ENCODE data around the gene TMEM232. TPM values are rescaled to one million over a fixed set of nuclear protein-coding genes. Genes with fewer than 3 reads are reported as not detected.

Gene TMEM232
- total and polyA plus RNA-seq, 2 experiments from 2014 or later = 0.78 to 6.2 TPM

- no peaks in the 10 kb centered on the region for H3K4me1 ChIP-seq (ENCODE audit: insufficient read depth)
- in situ Hi-C loops (cut with MboI) = no loop called here
- no peaks in the 10 kb centered on the region for H3K9me3 ChIP-seq (ENCODE audit: low read depth)
- no peak overlapping the region for H3K27ac ChIP-seq
- no peak overlapping the region for H3K9ac ChIP-seq
- no peak for DNase-seq
- H3F3A ChIP-seq (ENCODE audit: insufficient read depth) = no peaks in the 10 kb centered on the region
- no peak overlapping the region for H3K4me3 ChIP-seq
- H2AFZ ChIP-seq = no peak overlapping the region
- no peaks in the 10 kb centered on the region for H3K36me3 ChIP-seq (ENCODE audit: low read depth)
- 75 to 81% methylated on average over 1 of the region's 1 CpG for WGBS, 2 experiments (ENCODE audit: low coverage in 1 of 2, low lambda C conversion rate in 2 of 2, missing lambda C conversion rate in 2 of 2)
- H3K9me2 ChIP-seq (ENCODE audit: insufficient read depth) = peaks cover 4% of the 10 kb centered on the region; the same call in 1 of the 2 replicates
- TF ChIP-seq EZH2 (IDR thresholded peaks at IDR 0.05; ENCODE audit: insufficient read depth, poor library complexity, severe bottlenecking) (no peak), EZH2phosphoT487 (IDR thresholded peaks at IDR 0.05; ENCODE audit: insufficient read depth, low read depth) (no peak)
- no peak overlapping the region for H3K4me2 ChIP-seq (ENCODE audit: unreplicated experiment)
- no peaks in the 10 kb centered on the region for H3K79me2 ChIP-seq (ENCODE audit: insufficient read depth)
- H4K20me1 ChIP-seq (ENCODE audit: insufficient read depth) = no peaks in the 10 kb centered on the region
- no peaks in the 10 kb centered on the region for H3K27me3 ChIP-seq (replicated peaks; ENCODE audit: insufficient read depth)
Observed at GRCh38 chr5:110631236-110631635, 95.2 kb downstream of the TMEM232 start.

GRCh38 chr5:110630350-110630749 is 96.1 kb downstream of the TMEM232 start:
- H3K36me3 ChIP-seq (ENCODE audit: low read depth) = no peaks in the 10 kb centered on the region
- TF ChIP-seq EZH2phosphoT487 (IDR thresholded peaks at IDR 0.05; ENCODE audit: insufficient read depth, low read depth) (no peak), EZH2 (IDR thresholded peaks at IDR 0.05; ENCODE audit: insufficient read depth, poor library complexity, severe bottlenecking) (no peak)
- H3K9me3 ChIP-seq (ENCODE audit: low read depth) = no peaks in the 10 kb centered on the region
- H3K27ac ChIP-seq = no peak overlapping the region
- no peak overlapping the region for H3K4me3 ChIP-seq
- H3K27me3 ChIP-seq (replicated peaks; ENCODE audit: insufficient read depth) = no peaks in the 10 kb centered on the region
- no peak for DNase-seq
- H3K9me2 ChIP-seq (ENCODE audit: insufficient read depth) = peaks cover 4% of the 10 kb centered on the region; the same call in 1 of the 2 replicates
- in situ Hi-C loops (cut with MboI) = no loop called here
- H2AFZ ChIP-seq = no peak overlapping the region
- no peak overlapping the region for H3K9ac ChIP-seq
- H3K4me1 ChIP-seq (ENCODE audit: insufficient read depth) = no peaks in the 10 kb centered on the region
- no peaks in the 10 kb centered on the region for H4K20me1 ChIP-seq (ENCODE audit: insufficient read depth)
- H3K79me2 ChIP-seq (ENCODE audit: insufficient read depth) = no peaks in the 10 kb centered on the region
- 93 to 94% methylated on average over 3 to 4 of the region's 4 CpGs for WGBS, 2 experiments (ENCODE audit: low coverage in 1 of 2, low lambda C conversion rate in 2 of 2, missing lambda C conversion rate in 2 of 2)
- H3F3A ChIP-seq (ENCODE audit: insufficient read depth) = no peaks in the 10 kb centered on the region
- no peak overlapping the region for H3K4me2 ChIP-seq (ENCODE audit: unreplicated experiment)

DNA sequence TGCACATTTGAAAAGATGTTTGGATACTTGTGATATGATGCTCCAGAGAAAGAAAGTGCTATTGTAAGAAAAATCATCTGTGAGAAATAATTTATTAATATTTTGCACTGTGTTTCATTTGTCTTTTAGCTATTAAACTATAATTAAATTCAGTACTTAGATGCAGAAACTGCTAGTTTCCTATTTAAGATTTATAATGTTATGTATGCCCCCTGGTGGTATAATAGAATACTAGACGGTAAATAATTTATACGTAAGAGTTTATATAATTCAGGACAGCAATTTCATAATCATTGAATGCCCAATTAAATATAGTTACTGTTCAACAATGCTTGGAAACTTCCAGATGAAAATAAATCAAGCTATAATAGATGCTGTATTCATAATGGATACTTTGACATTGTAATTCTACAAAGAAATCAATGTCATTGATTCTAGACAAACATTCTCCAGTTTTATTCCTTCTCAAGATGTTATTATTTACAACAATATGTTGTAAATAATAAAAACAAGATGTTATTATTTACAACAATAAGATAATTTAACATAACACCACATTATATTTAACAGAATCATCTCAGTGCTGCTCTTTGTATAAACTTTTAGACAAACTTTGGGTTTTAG is 101.0 kb downstream of the TMEM232 start:
- Histone ChIP-seq H3K9ac (no peak overlapping the region), H3K4me3 (no peak overlapping the region), H3K4me2 (ENCODE audit: unreplicated experiment) (no peak overlapping the region), H3K36me3 (ENCODE audit: low read depth) (no peaks in the 10 kb centered on the region), H3F3A (ENCODE audit: insufficient read depth) (no peaks in the 10 kb centered on the region), H3K27ac (no peak overlapping the region), H3K79me2 (ENCODE audit: insufficient read depth) (no peaks in the 10 kb centered on the region), H3K4me1 (ENCODE audit: insufficient read depth) (peaks cover 12% of the 10 kb centered on the region; the same call in 1 of the 2 replicates), H2AFZ (no peak overlapping the region), H3K27me3 (replicated peaks; ENCODE audit: insufficient read depth) (no peaks in the 10 kb centered on the region), H4K20me1 (ENCODE audit: insufficient read depth) (no peaks in the 10 kb centered on the region), H3K9me2 (ENCODE audit: insufficient read depth) (no peaks in the 10 kb centered on the region), H3K9me3 (ENCODE audit: low read depth) (no peaks in the 10 kb centered on the region)
- DNase-seq = peak; percentile 79
- WGBS, 2 experiments (ENCODE audit: low coverage in 1 of 2, low lambda C conversion rate in 2 of 2, missing lambda C conversion rate in 2 of 2) = 3 to 7% methylated on average over 2 of the region's 2 CpGs
- in situ Hi-C loops (cut with MboI) = loop anchor here (10.0 kb wide), 1 partner anchor 181 kb away; no protein-coding TSS in a partner anchor
- TF ChIP-seq EZH2 (IDR thresholded peaks at IDR 0.05; ENCODE audit: insufficient read depth, poor library complexity, severe bottlenecking) (no peak), EZH2phosphoT487 (IDR thresholded peaks at IDR 0.05; ENCODE audit: insufficient read depth, low read depth) (no peak)

GRCh38 chr5:110623874-110624273 is 102.6 kb downstream of the TMEM232 start:
- H2AFZ ChIP-seq = no peak overlapping the region
- H3F3A ChIP-seq (ENCODE audit: insufficient read depth) = no peaks in the 10 kb centered on the region
- H3K9me3 ChIP-seq (ENCODE audit: low read depth) = no peaks in the 10 kb centered on the region
- no peak overlapping the region for H3K4me3 ChIP-seq
- no peaks in the 10 kb centered on the region for H3K27me3 ChIP-seq (replicated peaks; ENCODE audit: insufficient read depth)
- no peaks in the 10 kb centered on the region for H3K36me3 ChIP-seq (ENCODE audit: low read depth)
- TF ChIP-seq EZH2phosphoT487 (IDR thresholded peaks at IDR 0.05; ENCODE audit: insufficient read depth, low read depth) (no peak), EZH2 (IDR thresholded peaks at IDR 0.05; ENCODE audit: insufficient read depth, poor library complexity, severe bottlenecking) (no peak)
- in situ Hi-C loops (cut with MboI) = loop anchor here (10.0 kb wide), 1 partner anchor 179 kb away; no protein-coding TSS in a partner anchor
- DNase-seq = peak; percentile 13
- peaks cover 12% of the 10 kb centered on the region; the same call in 1 of the 2 replicates for H3K4me1 ChIP-seq (ENCODE audit: insufficient read depth)
- no peaks in the 10 kb centered on the region for H3K79me2 ChIP-seq (ENCODE audit: insufficient read depth)
- H3K9me2 ChIP-seq (ENCODE audit: insufficient read depth) = no peaks in the 10 kb centered on the region
- H4K20me1 ChIP-seq (ENCODE audit: insufficient read depth) = no peaks in the 10 kb centered on the region
- H3K4me2 ChIP-seq (ENCODE audit: unreplicated experiment) = no peak overlapping the region
- no peak overlapping the region for H3K27ac ChIP-seq
- no peak overlapping the region for H3K9ac ChIP-seq

Data from GM23248 (cell line).